GM19372 (cell line): ENCODE data around the gene C1orf87.
"Not testable (repeated sequence)": the region's sequence is repeated elsewhere in the genome, so short reads cannot be mapped to it uniquely, and the experiment has no call there.

Experiments used
- ATAC-seq: cut with Tn5 transposase; IDR thresholded peaks from one replicate; pipeline ENCODE4 v1.9.1; 2021; ENCODE audit warnings: mild to moderate bottlenecking, low read depth, moderate library complexity; ENCODE audit not compliant: unreplicated experiment

C1orf87 gene

GRCh38 chr1:59997479-59998115 lies 76.0 kb downstream of the C1orf87 start:
- no peak for ATAC-seq

GRCh38 chr1:59994302-59995198 lies 79.0 kb downstream of the C1orf87 start:
- no peak for ATAC-seq

- ATAC-seq, result no peak
These were observed 81.3 kb downstream of the C1orf87 start for GRCh38 chr1:59992040-59992820.

- ATAC-seq, result no peak
These were observed 83.1 kb downstream of the C1orf87 start for GRCh38 chr1:59990470-59990869.

GRCh38 chr1:59986516-59987310 lies 86.9 kb downstream of the C1orf87 start:
- no peak for ATAC-seq

- no peak for ATAC-seq
These were observed 87.6 kb downstream of the C1orf87 start for GRCh38 chr1:59985911-59986515.

GRCh38 chr1:59979666-59980065 lies 93.9 kb downstream of the C1orf87 start:
- no peak for ATAC-seq

- no peak for ATAC-seq
These were observed 95.1 kb downstream of the C1orf87 start for GRCh38 chr1:59978511-59978910.

GRCh38 chr1:59978026-59978425 lies 95.5 kb downstream of the C1orf87 start:
- ATAC-seq, result no peak

GRCh38 chr1:59977075-59977410 lies 96.5 kb downstream of the C1orf87 start:
- no peak for ATAC-seq

GRCh38 chr1:59976194-59977074 lies 97.1 kb downstream of the C1orf87 start:
- ATAC-seq, result peak; percentile 68

- no peak for ATAC-seq
These were observed 99.9 kb downstream of the C1orf87 start for GRCh38 chr1:59973719-59974118.

GRCh38 chr1:59972216-59972927 lies 101.2 kb downstream of the C1orf87 start:
- no peak for ATAC-seq

GRCh38 chr1:59971464-59971911 lies 102.1 kb downstream of the C1orf87 start:
- ATAC-seq, result peak; percentile 80

GRCh38 chr1:59969542-59970175 lies 103.9 kb downstream of the C1orf87 start:
- not testable (repeated sequence) for ATAC-seq

GRCh38 chr1:59968746-59969145 lies 104.8 kb downstream of the C1orf87 start:
- not testable (repeated sequence) for ATAC-seq

- ATAC-seq, result no peak
These were observed 105.8 kb downstream of the C1orf87 start for GRCh38 chr1:59967780-59968179.
